ENCODE data around the gene DNAH6.

Gene DNAH6

DNA sequence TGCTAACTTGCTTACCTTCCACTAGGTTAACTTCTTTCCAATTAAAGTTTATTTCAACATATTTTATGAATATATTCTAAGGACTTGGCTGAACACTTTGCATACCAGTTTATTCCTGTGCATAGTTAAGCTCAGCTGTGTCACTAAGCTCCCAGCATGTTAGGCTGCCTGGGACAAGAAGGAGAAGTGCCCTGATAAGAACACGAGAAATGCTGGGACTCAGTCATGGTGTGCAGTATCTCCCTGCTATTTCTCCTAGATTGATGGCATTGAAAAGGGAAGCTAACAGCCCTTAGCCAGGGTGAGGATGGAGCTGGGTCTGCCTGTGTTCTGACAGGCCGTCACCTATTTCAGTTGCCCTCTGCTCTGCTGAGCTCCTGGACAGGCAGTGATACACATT, 200.3 kb downstream of the DNAH6 start:
- H3K36me3 Mint-ChIP-seq (ENCODE audit: insufficient read depth): no peaks in the 10 kb centered on the region
- H3K9me3 Mint-ChIP-seq: no peaks in the 10 kb centered on the region
- H3K27ac Mint-ChIP-seq (ENCODE audit: low read depth): no peak overlapping the region
- DNase-seq (ENCODE audit: low spot score in 2 of 2) (no peak), ATAC-seq (replicated peaks; ENCODE audit: extremely low read depth, poor library complexity, severe bottlenecking) (no peak)
- no peaks in the 10 kb centered on the region for H3K27me3 Mint-ChIP-seq
- H3K4me3 Mint-ChIP-seq: no peak overlapping the region
- peaks cover 12% of the 10 kb centered on the region for H3K4me1 Mint-ChIP-seq

DNA sequence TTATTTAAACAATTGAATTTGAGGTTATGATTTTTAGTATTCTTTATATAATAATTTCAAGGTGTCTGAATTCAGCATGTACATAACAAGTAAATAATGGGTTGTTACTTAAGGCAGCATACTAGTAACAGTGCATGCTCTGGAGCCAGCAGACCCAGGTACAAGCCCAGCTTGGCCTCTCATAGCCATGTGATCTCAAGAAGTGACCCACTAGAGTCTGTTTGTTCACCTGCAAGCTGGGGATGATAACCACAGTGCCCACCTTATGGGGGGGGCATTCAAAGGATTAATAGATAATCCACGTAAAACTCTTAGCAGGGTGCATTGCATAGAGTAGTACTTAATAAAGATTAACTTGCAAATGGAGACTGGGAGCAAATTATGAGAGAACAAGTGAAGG, 201.0 kb downstream of the DNAH6 start:
- H3K9me3 Mint-ChIP-seq: no peaks in the 10 kb centered on the region
- H3K4me3 Mint-ChIP-seq: no peak overlapping the region
- ATAC-seq (replicated peaks; ENCODE audit: extremely low read depth, poor library complexity, severe bottlenecking): no peak
- no peaks in the 10 kb centered on the region for H3K27me3 Mint-ChIP-seq
- H3K27ac Mint-ChIP-seq (ENCODE audit: low read depth): no peak overlapping the region
- no peak for DNase-seq (ENCODE audit: low spot score in 2 of 2)
- peaks cover 12% of the 10 kb centered on the region for H3K4me1 Mint-ChIP-seq
- no peaks in the 10 kb centered on the region for H3K36me3 Mint-ChIP-seq (ENCODE audit: insufficient read depth)

DNA sequence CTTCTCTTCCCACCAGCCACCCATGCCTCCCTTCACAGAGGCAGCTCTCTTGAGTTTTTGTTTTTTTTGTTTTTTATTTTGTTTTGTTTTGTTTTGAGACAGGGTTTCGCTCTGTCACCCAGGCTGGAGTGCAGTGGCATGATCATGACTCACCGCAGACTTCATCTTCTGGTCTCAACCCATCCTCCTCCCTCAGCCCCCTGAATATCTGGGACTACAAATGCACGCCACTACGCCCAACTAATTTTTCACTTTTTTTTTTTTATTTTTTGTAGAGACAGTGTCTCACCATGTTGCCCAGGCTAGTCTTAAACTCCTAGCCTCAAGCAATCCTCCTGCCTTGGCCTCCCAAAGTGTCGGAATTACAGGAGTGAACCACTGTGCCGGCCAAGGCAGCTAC, 203.1 kb downstream of the DNAH6 start:
- no peak overlapping the region for H3K4me3 Mint-ChIP-seq
- H3K9me3 Mint-ChIP-seq: no peaks in the 10 kb centered on the region
- peaks cover 24% of the 10 kb centered on the region for H3K4me1 Mint-ChIP-seq
- H3K27ac Mint-ChIP-seq (ENCODE audit: low read depth): no peak overlapping the region
- ATAC-seq (replicated peaks; ENCODE audit: extremely low read depth, poor library complexity, severe bottlenecking) (no peak), DNase-seq (ENCODE audit: low spot score in 2 of 2) (no peak)
- no peaks in the 10 kb centered on the region for H3K36me3 Mint-ChIP-seq (ENCODE audit: insufficient read depth)
- no peaks in the 10 kb centered on the region for H3K27me3 Mint-ChIP-seq

DNA sequence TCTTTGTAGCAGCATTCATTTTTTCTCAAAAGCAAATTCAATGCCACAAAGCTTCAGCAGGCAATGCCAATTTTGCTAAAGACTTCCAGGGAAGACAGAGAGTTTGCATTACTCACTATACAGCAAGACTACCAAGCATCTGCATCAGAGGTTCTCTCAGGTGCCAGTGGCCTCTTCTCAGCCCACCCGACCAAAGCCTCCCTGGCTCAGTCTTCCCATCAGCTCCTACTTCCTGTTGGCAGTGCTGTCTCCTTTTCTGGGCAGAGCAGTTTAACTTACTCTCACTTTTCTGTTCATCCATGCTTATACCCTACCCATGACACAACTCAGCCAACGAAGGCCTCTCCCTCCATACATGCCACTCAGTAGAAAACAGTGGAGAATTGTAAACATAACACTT, 207.5 kb downstream of the DNAH6 start:
- Mint-ChIP-seq H3K4me3 (no peak overlapping the region), H3K27me3 (no peaks in the 10 kb centered on the region), H3K27ac (ENCODE audit: low read depth) (peak overlapping the region; percentile 4), H3K4me1 (peaks cover 14% of the 10 kb centered on the region), H3K9me3 (no peaks in the 10 kb centered on the region), H3K36me3 (ENCODE audit: insufficient read depth) (no peaks in the 10 kb centered on the region)
- ATAC-seq (replicated peaks; ENCODE audit: extremely low read depth, poor library complexity, severe bottlenecking): no peak
- no peak for DNase-seq (ENCODE audit: low spot score in 2 of 2)

DNA sequence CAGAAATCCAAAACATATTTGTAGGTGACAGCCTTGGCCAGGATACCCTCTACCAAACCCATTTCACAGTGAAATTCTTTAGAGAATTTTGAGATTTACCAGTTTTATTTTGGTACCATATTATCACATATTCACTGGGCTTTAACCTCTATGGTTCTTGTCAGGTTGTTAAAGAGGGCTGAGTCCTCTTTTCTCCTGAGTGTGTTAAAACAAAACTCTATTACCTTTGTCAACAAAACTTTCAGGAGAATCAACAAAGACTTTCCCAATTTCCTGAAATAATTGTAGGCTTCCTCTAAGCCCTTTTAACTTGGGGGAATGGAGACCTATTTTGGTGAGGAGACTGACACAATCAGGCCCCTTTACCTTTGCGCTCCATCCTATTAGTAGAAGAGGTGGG, 209.4 kb downstream of the DNAH6 start:
- Mint-ChIP-seq H3K4me3 (no peak overlapping the region), H3K9me3 (no peaks in the 10 kb centered on the region), H3K36me3 (ENCODE audit: insufficient read depth) (no peaks in the 10 kb centered on the region), H3K27ac (ENCODE audit: low read depth) (no peak overlapping the region), H3K4me1 (peaks cover 14% of the 10 kb centered on the region), H3K27me3 (no peaks in the 10 kb centered on the region)
- ATAC-seq (replicated peaks; ENCODE audit: extremely low read depth, poor library complexity, severe bottlenecking) (no peak), DNase-seq (ENCODE audit: low spot score in 2 of 2) (no peak)

DNA sequence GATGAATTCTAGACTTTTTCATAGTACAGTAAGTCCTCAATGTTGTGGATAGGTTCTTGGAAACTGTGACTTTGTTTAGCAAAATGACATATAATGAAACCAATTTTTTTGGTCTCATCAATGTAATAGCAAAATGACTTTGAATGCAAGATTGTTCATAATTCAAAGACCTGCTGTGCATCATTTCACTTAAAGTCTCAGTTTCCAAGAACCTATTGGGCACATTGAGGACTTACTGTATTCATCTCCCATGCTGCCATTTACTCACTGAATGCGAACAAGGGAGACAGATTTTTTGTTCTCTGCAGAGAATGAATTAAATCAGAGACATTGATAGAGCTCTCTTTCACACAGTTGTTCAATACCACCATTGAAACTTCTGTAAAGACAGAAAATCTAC, 211.0 kb downstream of the DNAH6 start:
- H3K36me3 Mint-ChIP-seq (ENCODE audit: insufficient read depth): no peaks in the 10 kb centered on the region
- no peaks in the 10 kb centered on the region for H3K9me3 Mint-ChIP-seq
- ATAC-seq (replicated peaks; ENCODE audit: extremely low read depth, poor library complexity, severe bottlenecking): no peak
- no peak for DNase-seq (ENCODE audit: low spot score in 2 of 2)
- no peak overlapping the region for H3K4me3 Mint-ChIP-seq
- peaks cover 22% of the 10 kb centered on the region for H3K4me1 Mint-ChIP-seq
- no peak overlapping the region for H3K27ac Mint-ChIP-seq (ENCODE audit: low read depth)
- no peaks in the 10 kb centered on the region for H3K27me3 Mint-ChIP-seq

DNA sequence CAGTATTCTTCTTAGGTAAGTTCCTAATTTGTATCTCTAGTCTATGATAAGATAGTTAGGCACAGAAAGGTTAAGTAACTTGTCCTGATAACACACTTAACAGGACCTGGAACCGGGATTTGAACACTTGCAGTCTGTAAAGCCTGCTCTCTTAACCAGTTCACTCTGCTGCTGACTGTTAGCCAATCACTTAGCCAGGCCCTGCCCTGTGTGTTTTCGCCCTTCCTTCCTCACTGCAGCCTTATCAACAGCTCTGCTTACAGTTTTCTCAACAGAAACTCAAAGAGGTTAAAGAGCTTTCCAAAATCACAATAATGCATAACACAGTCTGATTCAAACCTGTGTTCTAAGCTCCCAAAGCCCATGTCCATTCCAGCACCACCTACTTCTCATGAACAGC, 212.9 kb downstream of the DNAH6 start:
- H3K4me3 Mint-ChIP-seq: no peak overlapping the region
- H3K27me3 Mint-ChIP-seq: no peaks in the 10 kb centered on the region
- peaks cover 18% of the 10 kb centered on the region for H3K4me1 Mint-ChIP-seq
- no peak for ATAC-seq (replicated peaks; ENCODE audit: extremely low read depth, poor library complexity, severe bottlenecking)
- no peak overlapping the region for H3K27ac Mint-ChIP-seq (ENCODE audit: low read depth)
- no peaks in the 10 kb centered on the region for H3K36me3 Mint-ChIP-seq (ENCODE audit: insufficient read depth)
- no peak for DNase-seq (ENCODE audit: low spot score in 2 of 2)
- no peaks in the 10 kb centered on the region for H3K9me3 Mint-ChIP-seq

DNA sequence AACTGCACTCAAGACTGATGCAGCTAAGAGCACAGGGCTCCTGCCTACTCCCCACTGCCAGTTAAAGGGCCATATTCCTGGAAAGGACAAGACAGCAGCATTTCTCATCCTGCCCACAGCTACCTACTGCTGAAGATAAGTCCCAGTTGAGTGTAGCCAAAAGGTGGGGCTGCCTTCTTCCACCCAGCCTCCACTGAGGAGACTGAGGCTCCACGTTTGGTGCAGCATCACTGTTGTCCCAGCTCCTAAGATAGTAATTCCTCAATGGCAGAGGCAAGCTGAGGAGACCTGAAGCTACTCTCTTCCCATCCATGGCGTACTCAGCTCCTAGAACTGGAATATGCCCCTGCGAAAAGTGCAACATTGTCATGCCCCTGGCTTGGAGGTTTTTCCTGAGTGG, 214.9 kb downstream of the DNAH6 start:
- no peaks in the 10 kb centered on the region for H3K36me3 Mint-ChIP-seq (ENCODE audit: insufficient read depth)
- H3K27ac Mint-ChIP-seq (ENCODE audit: low read depth): no peak overlapping the region
- DNase-seq (ENCODE audit: low spot score in 2 of 2): no peak
- ATAC-seq (replicated peaks; ENCODE audit: extremely low read depth, poor library complexity, severe bottlenecking): no peak
- no peaks in the 10 kb centered on the region for H3K9me3 Mint-ChIP-seq
- H3K4me3 Mint-ChIP-seq: no peak overlapping the region
- H3K27me3 Mint-ChIP-seq: no peaks in the 10 kb centered on the region
- peaks cover 19% of the 10 kb centered on the region for H3K4me1 Mint-ChIP-seq

DNA sequence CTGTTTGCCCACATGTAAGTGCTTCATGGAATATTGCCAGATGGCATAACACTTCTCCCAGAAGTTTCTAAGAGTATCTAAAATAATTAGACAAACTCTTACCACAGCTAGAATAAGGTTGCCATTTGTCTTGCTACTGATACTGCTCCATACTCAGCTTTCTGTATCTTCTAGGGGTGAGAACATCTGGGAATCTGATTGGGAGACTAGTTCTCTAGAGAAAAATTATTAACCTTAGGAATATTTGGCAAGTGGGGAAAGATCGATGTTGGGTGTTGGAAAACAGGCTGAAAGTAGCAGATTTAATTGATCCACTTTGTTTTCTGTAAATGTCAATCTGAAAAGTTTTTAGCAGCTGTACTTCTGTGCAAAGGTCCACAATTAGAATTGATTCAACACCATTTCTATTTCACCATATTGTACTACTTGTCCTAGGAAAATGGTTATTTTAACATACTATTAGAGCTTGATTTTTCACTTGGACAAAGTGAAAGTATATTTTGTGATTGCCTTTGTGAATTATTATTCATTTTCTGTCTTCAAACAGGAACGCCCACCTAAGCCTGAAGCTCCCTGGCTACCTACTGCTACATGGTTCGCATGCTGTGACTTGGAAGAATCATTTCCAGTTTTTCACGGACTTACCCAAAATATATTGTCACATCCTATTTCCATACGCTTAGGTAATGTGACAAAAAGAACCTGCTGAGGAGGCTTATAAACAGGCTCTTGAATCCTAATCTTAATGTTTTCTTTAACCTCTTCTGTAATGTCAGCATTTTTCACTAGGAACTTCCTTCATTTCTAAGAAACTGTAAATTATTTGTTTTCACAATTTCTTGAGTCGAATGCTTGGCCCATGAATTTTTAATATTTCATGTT, 216.8 kb downstream of the DNAH6 start:
- no peak for ATAC-seq (replicated peaks; ENCODE audit: extremely low read depth, poor library complexity, severe bottlenecking)
- no peaks in the 10 kb centered on the region for H3K9me3 Mint-ChIP-seq

DNA sequence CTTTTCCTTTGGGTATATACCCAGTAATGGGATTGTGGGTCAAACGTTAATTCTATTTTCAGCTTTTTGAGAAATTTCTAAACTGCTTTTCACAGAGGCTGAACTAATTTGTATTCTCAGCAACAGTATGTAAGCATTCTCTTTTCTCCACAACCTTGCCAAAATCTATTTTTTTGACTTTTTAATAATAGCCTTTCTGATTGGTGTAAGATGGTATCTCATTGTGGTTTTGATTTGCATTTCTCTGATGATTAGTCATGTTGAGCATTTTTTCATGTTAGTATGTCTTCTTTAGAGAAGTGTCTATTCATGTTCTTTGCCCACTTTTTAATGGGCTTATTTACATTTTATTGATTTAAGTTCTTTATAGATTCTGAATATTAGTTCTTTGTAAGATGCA, 219.1 kb downstream of the DNAH6 start:
- H3K36me3 Mint-ChIP-seq (ENCODE audit: insufficient read depth): no peaks in the 10 kb centered on the region
- H3K4me3 Mint-ChIP-seq: no peak overlapping the region
- peaks cover 19% of the 10 kb centered on the region for H3K4me1 Mint-ChIP-seq
- no peaks in the 10 kb centered on the region for H3K27me3 Mint-ChIP-seq
- DNase-seq (ENCODE audit: low spot score in 2 of 2) (no peak), ATAC-seq (replicated peaks; ENCODE audit: extremely low read depth, poor library complexity, severe bottlenecking) (no peak)
- H3K9me3 Mint-ChIP-seq: no peaks in the 10 kb centered on the region
- H3K27ac Mint-ChIP-seq (ENCODE audit: low read depth): no peak overlapping the region

More for the DNA sequence above, 216.8 kb downstream of the DNAH6 start:
- no peak for DNase-seq (ENCODE audit: low spot score in 2 of 2)
- no peaks in the 10 kb centered on the region for H3K27me3 Mint-ChIP-seq
- H3K4me1 Mint-ChIP-seq: peaks cover 19% of the 10 kb centered on the region
- no peak overlapping the region for H3K4me3 Mint-ChIP-seq
- no peak overlapping the region for H3K27ac Mint-ChIP-seq (ENCODE audit: low read depth)
- no peaks in the 10 kb centered on the region for H3K36me3 Mint-ChIP-seq (ENCODE audit: insufficient read depth)

DNA sequence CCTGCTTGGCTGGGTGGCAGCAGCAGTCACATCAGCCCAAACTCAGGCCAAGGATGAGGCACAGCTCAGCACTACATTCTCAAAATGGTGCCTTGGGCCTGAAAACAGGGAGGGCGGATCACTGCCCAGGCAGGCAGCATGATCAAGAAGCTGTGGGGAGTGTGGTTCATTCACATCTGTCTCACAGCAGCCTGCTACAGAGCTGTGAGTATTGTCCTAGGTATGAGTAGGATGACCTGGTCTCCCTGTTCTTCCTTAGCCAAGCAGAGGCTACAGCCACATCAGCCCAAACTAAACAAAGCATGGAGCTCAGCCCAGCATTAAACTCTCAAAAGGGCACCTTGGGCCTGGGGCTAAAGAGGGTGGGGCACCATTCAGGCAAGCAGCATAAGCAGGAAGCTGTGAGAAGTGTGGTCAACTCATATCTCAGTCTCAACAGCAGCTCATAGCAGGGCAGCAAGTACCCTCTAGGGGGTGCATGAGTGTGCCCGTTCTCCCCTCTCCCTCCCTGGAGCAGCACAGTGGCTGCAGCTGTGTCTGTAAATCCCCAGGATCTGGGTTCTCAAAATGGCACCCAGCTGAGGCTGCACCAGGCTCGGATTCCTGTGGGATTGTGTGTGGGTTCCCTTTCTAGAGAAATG, 225.0 kb downstream of the DNAH6 start:
- peaks cover 22% of the 10 kb centered on the region for H3K4me1 Mint-ChIP-seq

DNA sequence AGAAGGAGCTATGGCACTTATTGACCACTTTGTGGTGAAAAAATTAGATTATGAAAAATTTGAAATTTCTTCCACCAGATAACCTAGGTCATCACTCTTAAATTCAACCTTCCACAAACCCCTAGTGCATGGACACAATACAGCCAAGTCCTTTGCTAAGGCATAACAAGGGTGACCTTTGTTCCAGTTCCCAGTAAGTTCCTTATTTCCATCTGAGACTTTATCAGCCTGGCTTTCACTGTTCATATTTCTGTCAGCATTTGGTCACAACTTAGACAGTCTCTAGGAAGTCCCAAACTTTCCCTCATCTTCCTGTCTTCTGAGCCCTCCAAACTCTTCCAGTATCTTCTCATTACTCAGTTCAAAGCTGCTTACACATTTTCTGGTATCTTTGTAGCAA, 232.0 kb downstream of the DNAH6 start:
- no peak overlapping the region for H3K27ac Mint-ChIP-seq (ENCODE audit: low read depth)
- peaks cover 2% of the 10 kb centered on the region for H3K36me3 Mint-ChIP-seq (ENCODE audit: insufficient read depth)
- DNase-seq (ENCODE audit: low spot score in 2 of 2) (no peak), ATAC-seq (replicated peaks; ENCODE audit: extremely low read depth, poor library complexity, severe bottlenecking) (no peak)
- no peaks in the 10 kb centered on the region for H3K27me3 Mint-ChIP-seq
- H3K4me3 Mint-ChIP-seq: no peak overlapping the region
- H3K9me3 Mint-ChIP-seq: no peaks in the 10 kb centered on the region
- H3K4me1 Mint-ChIP-seq: no peaks in the 10 kb centered on the region

More for the DNA sequence above, 225.0 kb downstream of the DNAH6 start:
- Mint-ChIP-seq H3K9me3 (no peaks in the 10 kb centered on the region), H3K36me3 (ENCODE audit: insufficient read depth) (peaks cover 7% of the 10 kb centered on the region), H3K4me3 (no peak overlapping the region), H3K27ac (ENCODE audit: low read depth) (peak overlapping the region; percentile 56), H3K27me3 (no peaks in the 10 kb centered on the region)
- ATAC-seq (replicated peaks; ENCODE audit: extremely low read depth, poor library complexity, severe bottlenecking) (peak; percentile 95), DNase-seq (ENCODE audit: low spot score in 2 of 2) (peak; percentile 19 to 40)

DNA sequence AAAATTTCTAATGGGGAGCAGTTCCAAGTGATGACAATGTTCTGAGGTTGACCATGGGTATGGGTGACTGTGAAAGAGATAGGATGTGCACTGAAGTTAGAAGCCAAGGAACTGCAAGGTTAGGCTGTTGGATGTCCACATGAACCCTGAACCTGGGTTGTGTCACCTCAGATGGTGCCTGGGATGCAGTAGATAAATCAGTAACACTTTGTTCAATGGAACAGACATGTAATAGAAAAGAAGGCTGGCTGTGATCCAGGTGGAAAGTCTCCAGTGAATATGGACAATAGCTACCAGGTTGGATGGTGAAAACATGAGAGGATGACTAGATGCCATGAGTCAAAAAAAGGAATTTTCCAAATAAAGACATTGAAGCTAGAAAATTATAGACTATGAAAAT, 233.1 kb downstream of the DNAH6 start:
- no peaks in the 10 kb centered on the region for H3K9me3 Mint-ChIP-seq
- no peaks in the 10 kb centered on the region for H3K4me1 Mint-ChIP-seq
- no peak overlapping the region for H3K4me3 Mint-ChIP-seq
- ATAC-seq (replicated peaks; ENCODE audit: extremely low read depth, poor library complexity, severe bottlenecking) (no peak), DNase-seq (ENCODE audit: low spot score in 2 of 2) (no peak)
- H3K27me3 Mint-ChIP-seq: no peaks in the 10 kb centered on the region
- peaks cover 2% of the 10 kb centered on the region for H3K36me3 Mint-ChIP-seq (ENCODE audit: insufficient read depth)
- H3K27ac Mint-ChIP-seq (ENCODE audit: low read depth): no peak overlapping the region

Data from central memory CD8-positive, alpha-beta T cell (primary cell).